ENCODE measurements around the gene CPO. TPM values are rescaled to one million over a fixed set of nuclear protein-coding genes. Genes with fewer than 3 reads are reported as not detected.

CPO gene
- total and polyA plus RNA-seq, 2 donors from 2014 or later = 0.41 to 0.90 TPM

- FAIRE-seq = no peak
- H3K9me3 ChIP-seq (ENCODE audit: control insufficient read depth in 2 of 3, insufficient read depth in 1 of 3, low read length in 3 of 3) = no peaks in the 10 kb centered on the region
- no peak overlapping the region for H3K9ac ChIP-seq (ENCODE audit: low read length in 3 of 3)
- peaks cover 0 to 2% (median 0%) of the 10 kb centered on the region in 3 donors for H3K4me1 ChIP-seq (ENCODE audit: control insufficient read depth in 2 of 3, insufficient read depth in 2 of 3, low read depth in 1 of 3, low read length in 3 of 3)
- no peak for DNase-seq
- no peak overlapping the region for H3K4me3 ChIP-seq (ENCODE audit: low read length in 3 of 3)
- intact Hi-C loops (cut with DNase I) = loop anchor here (10.0 kb wide), 1 partner anchor 491 kb away; no protein-coding TSS in a partner anchor
- no peak for TF ChIP-seq CTCF (IDR thresholded peaks at IDR 0.05; ENCODE audit: borderline replicate concordance, extremely low read depth, insufficient read depth)
- H3K36me3 ChIP-seq (ENCODE audit: control insufficient read depth in 2 of 3, insufficient read depth in 3 of 3, low read length in 3 of 3) = no peaks in the 10 kb centered on the region
- H3K27ac ChIP-seq (ENCODE audit: low read depth in 2 of 2, low read length in 2 of 2) = no peak overlapping the region
- H3K27me3 ChIP-seq (ENCODE audit: control insufficient read depth, insufficient read depth, low read length) = no peaks in the 10 kb centered on the region
Measured at GRCh38 chr2:206984206-206984605, 44.9 kb downstream of the CPO start.

- Histone ChIP-seq H3K36me3 (ENCODE audit: control insufficient read depth in 2 of 3, insufficient read depth in 3 of 3, low read length in 3 of 3) (no peaks in the 10 kb centered on the region), H3K4me3 (ENCODE audit: low read length in 3 of 3) (no peak overlapping the region), H3K4me1 (ENCODE audit: control insufficient read depth in 2 of 3, insufficient read depth in 2 of 3, low read depth in 1 of 3, low read length in 3 of 3) (peaks cover 0 to 2% (median 0%) of the 10 kb centered on the region in 3 donors), H3K27ac (ENCODE audit: low read depth in 2 of 2, low read length in 2 of 2) (no peak overlapping the region), H3K27me3 (ENCODE audit: control insufficient read depth, insufficient read depth, low read length) (no peaks in the 10 kb centered on the region), H3K9me3 (ENCODE audit: control insufficient read depth in 2 of 3, insufficient read depth in 1 of 3, low read length in 3 of 3) (no peaks in the 10 kb centered on the region), H3K9ac (ENCODE audit: low read length in 3 of 3) (no peak overlapping the region)
- DNase-seq (no peak), FAIRE-seq (no peak)
- no peak for TF ChIP-seq CTCF (IDR thresholded peaks at IDR 0.05; ENCODE audit: borderline replicate concordance, extremely low read depth, insufficient read depth)
- intact Hi-C loops (cut with DNase I) = loop anchor here (10.0 kb wide), 1 partner anchor 488 kb away; no protein-coding TSS in a partner anchor
Measured at GRCh38 chr2:206986943-206987342, 47.6 kb downstream of the CPO start.

GRCh38 chr2:206987810-206988209, 48.5 kb downstream of the CPO start:
- Histone ChIP-seq H3K36me3 (ENCODE audit: control insufficient read depth in 2 of 3, insufficient read depth in 3 of 3, low read length in 3 of 3) (no peaks in the 10 kb centered on the region), H3K4me3 (ENCODE audit: low read length in 3 of 3) (no peak overlapping the region), H3K27ac (ENCODE audit: low read depth in 2 of 2, low read length in 2 of 2) (no peak overlapping the region), H3K9ac (ENCODE audit: low read length in 3 of 3) (no peak overlapping the region), H3K4me1 (ENCODE audit: control insufficient read depth in 2 of 3, insufficient read depth in 2 of 3, low read depth in 1 of 3, low read length in 3 of 3) (no peaks in the 10 kb centered on the region), H3K9me3 (ENCODE audit: control insufficient read depth in 2 of 3, insufficient read depth in 1 of 3, low read length in 3 of 3) (no peaks in the 10 kb centered on the region), H3K27me3 (ENCODE audit: control insufficient read depth, insufficient read depth, low read length) (no peaks in the 10 kb centered on the region)
- no peak for TF ChIP-seq CTCF (IDR thresholded peaks at IDR 0.05; ENCODE audit: borderline replicate concordance, extremely low read depth, insufficient read depth)
- intact Hi-C loops (cut with DNase I) = loop anchor here (10.0 kb wide), 1 partner anchor 487 kb away; no protein-coding TSS in a partner anchor
- DNase-seq = no peak
- no peak for FAIRE-seq

- H3K9ac ChIP-seq (ENCODE audit: low read length in 3 of 3) = no peak overlapping the region
- no peaks in the 10 kb centered on the region for H3K27me3 ChIP-seq (ENCODE audit: control insufficient read depth, insufficient read depth, low read length)
- H3K9me3 ChIP-seq (ENCODE audit: control insufficient read depth in 2 of 3, insufficient read depth in 1 of 3, low read length in 3 of 3) = no peaks in the 10 kb centered on the region
- DNase-seq (no peak), FAIRE-seq (no peak)
- intact Hi-C loops (cut with DNase I) = loop anchor here (10.0 kb wide), 1 partner anchor 486 kb away; no protein-coding TSS in a partner anchor
- no peak overlapping the region for H3K4me3 ChIP-seq (ENCODE audit: low read length in 3 of 3)
- no peaks in the 10 kb centered on the region for H3K4me1 ChIP-seq (ENCODE audit: control insufficient read depth in 2 of 3, insufficient read depth in 2 of 3, low read depth in 1 of 3, low read length in 3 of 3)
- H3K36me3 ChIP-seq (ENCODE audit: control insufficient read depth in 2 of 3, insufficient read depth in 3 of 3, low read length in 3 of 3) = no peaks in the 10 kb centered on the region
- no peak for TF ChIP-seq CTCF (IDR thresholded peaks at IDR 0.05; ENCODE audit: borderline replicate concordance, extremely low read depth, insufficient read depth)
- H3K27ac ChIP-seq (ENCODE audit: low read depth in 2 of 2, low read length in 2 of 2) = no peak overlapping the region
Measured at GRCh38 chr2:206988884-206989283, 49.6 kb downstream of the CPO start.
